Brain microvascular endothelial cell (primary cell): ENCODE data around the gene MEGF6.

Experiments used
- DNase-seq: peaks from one replicate; pipeline ENCODE4 v3.0.0-alpha.2; 2020
- H3K27ac ChIP-seq: fragments of 250-450 bp; sonication (Bioruptor Pico); 2 replicates; pipeline ENCODE4 v1.5.1; 2020; ENCODE audit warnings: mild to moderate bottlenecking, moderate library complexity
- H3K27me3 ChIP-seq: fragments of 250-450 bp; sonication (Bioruptor Pico); replicated peaks from 2 replicates; pipeline ENCODE4 v1.5.1; 2020; ENCODE audit warnings: mild to moderate bottlenecking
- H3K36me3 ChIP-seq: fragments of 250-450 bp; sonication (Bioruptor Pico); replicated peaks from 2 replicates; pipeline ENCODE4 v1.5.1; 2020; ENCODE audit warnings: mild to moderate bottlenecking
- H3K4me3 ChIP-seq: 2 replicates; pipeline ENCODE4 v1.5.1; 2011; ENCODE audit warnings: low read depth, mild to moderate bottlenecking, control low read depth, low read length, moderate library complexity
- CTCF ChIP-seq: IDR thresholded peaks from 2 replicates; pipeline ENCODE4 v1.5.1; 2011; ENCODE audit warnings: low read depth, mild to moderate bottlenecking, moderate library complexity, low read length, control low read depth, inconsistent platforms; ENCODE audit errors: missing control alignments
- in situ Hi-C: cut with HindIII; loops from 2 replicates; pipeline ENCODE4 v1.10.0; 2017; ENCODE audit warnings: low sequenced_read_pairs, low pct_ligation_motif_present

MEGF6 gene

GRCh38 chr1:3524556-3525203 lies 86.6 kb downstream of the MEGF6 start:
- Histone ChIP-seq H3K36me3 (no peaks in the 10 kb centered on the region), H3K27ac (no peak overlapping the region), H3K4me3 (no peak overlapping the region), H3K27me3 (no peaks in the 10 kb centered on the region)
- DNase-seq: no peak
- in situ Hi-C loops: no loop called here
- TF ChIP-seq CTCF: no peak

- no peaks in the 10 kb centered on the region for H3K27me3 ChIP-seq
- in situ Hi-C loops: no loop called here
- H3K36me3 ChIP-seq: no peaks in the 10 kb centered on the region
- H3K4me3 ChIP-seq: no peak overlapping the region
- no peak for TF ChIP-seq CTCF
- no peak overlapping the region for H3K27ac ChIP-seq
- no peak for DNase-seq
Measured at GRCh38 chr1:3523980-3524379, 87.3 kb downstream of the MEGF6 start.

- Histone ChIP-seq H3K27ac (no peak overlapping the region), H3K36me3 (no peaks in the 10 kb centered on the region), H3K4me3 (no peak overlapping the region), H3K27me3 (no peaks in the 10 kb centered on the region)
- DNase-seq: no peak
- in situ Hi-C loops: no loop called here
- no peak for TF ChIP-seq CTCF
Measured at GRCh38 chr1:3522564-3523265, 88.6 kb downstream of the MEGF6 start.

- Histone ChIP-seq H3K36me3 (no peaks in the 10 kb centered on the region), H3K27me3 (no peaks in the 10 kb centered on the region), H3K27ac (no peak overlapping the region), H3K4me3 (no peak overlapping the region)
- no peak for TF ChIP-seq CTCF
- in situ Hi-C loops: no loop called here
- no peak for DNase-seq
Measured at GRCh38 chr1:3522112-3522511, 89.2 kb downstream of the MEGF6 start.

GRCh38 chr1:3521426-3521825 lies 89.9 kb downstream of the MEGF6 start:
- H3K27ac ChIP-seq: no peak overlapping the region
- no peaks in the 10 kb centered on the region for H3K27me3 ChIP-seq
- in situ Hi-C loops: no loop called here
- no peak for TF ChIP-seq CTCF
- no peaks in the 10 kb centered on the region for H3K36me3 ChIP-seq
- DNase-seq: no peak
- H3K4me3 ChIP-seq: no peak overlapping the region
